Measurements from ENCODE around the gene ACTR2.
A peak's percentile ranks its signal among the peaks of the same experiment; 100 is the strongest.

DNA sequence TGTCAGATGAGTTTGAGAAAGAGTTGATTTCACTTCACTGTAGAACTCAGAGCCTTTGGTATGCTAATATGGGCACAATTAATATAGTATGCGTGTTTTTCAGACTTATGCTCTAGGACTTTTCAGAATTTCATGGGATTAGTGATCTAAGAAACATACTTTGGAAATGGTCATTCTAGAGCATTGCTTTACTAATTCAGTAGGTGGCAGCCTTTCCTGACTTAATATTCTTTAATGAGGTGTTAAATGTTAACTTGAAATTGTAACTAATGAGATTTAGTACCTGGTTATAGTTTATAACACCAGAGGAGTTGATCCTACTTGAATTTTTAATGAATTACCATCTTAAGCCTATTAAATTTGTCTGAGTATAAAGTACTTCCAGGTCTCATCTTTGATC lies 28.4 kb downstream of the ACTR2 start:
- TF ChIP-seq PTBP1 (IDR thresholded peaks at IDR 0.05; ENCODE audit: low read depth, low read length) (no peak), SP2 (IDR thresholded peaks at IDR 0.05; ENCODE audit: extremely low read depth, low read depth, low read length, poor library complexity, severe bottlenecking) (no peak), YY1 (IDR thresholded peaks at IDR 0.05; ENCODE audit: borderline replicate concordance in 1 of 3, control insufficient read depth in 1 of 3, extremely low read depth in 1 of 3, insufficient read depth in 3 of 3, insufficient read length in 1 of 3, insufficient replicate concordance in 2 of 3, low read depth in 1 of 3, low read length in 2 of 3) (no peak), ZNF316 (IDR thresholded peaks at IDR 0.05) (no peak), POLR2A (conservative IDR thresholded peaks at IDR 0.05) (no peak), ZNF583 (CRISPR knock-in tag; IDR thresholded peaks at IDR 0.05) (no peak), TBP (optimal IDR thresholded peaks at IDR 0.05; ENCODE audit: low read depth, low read length) (no peak), FOXJ3 (CRISPR knock-in tag; IDR thresholded peaks at IDR 0.05) (no peak), ZNF707 (CRISPR knock-in tag; conservative IDR thresholded peaks at IDR 0.05) (no peak)
- TF ChIP-seq, protein P1, sequence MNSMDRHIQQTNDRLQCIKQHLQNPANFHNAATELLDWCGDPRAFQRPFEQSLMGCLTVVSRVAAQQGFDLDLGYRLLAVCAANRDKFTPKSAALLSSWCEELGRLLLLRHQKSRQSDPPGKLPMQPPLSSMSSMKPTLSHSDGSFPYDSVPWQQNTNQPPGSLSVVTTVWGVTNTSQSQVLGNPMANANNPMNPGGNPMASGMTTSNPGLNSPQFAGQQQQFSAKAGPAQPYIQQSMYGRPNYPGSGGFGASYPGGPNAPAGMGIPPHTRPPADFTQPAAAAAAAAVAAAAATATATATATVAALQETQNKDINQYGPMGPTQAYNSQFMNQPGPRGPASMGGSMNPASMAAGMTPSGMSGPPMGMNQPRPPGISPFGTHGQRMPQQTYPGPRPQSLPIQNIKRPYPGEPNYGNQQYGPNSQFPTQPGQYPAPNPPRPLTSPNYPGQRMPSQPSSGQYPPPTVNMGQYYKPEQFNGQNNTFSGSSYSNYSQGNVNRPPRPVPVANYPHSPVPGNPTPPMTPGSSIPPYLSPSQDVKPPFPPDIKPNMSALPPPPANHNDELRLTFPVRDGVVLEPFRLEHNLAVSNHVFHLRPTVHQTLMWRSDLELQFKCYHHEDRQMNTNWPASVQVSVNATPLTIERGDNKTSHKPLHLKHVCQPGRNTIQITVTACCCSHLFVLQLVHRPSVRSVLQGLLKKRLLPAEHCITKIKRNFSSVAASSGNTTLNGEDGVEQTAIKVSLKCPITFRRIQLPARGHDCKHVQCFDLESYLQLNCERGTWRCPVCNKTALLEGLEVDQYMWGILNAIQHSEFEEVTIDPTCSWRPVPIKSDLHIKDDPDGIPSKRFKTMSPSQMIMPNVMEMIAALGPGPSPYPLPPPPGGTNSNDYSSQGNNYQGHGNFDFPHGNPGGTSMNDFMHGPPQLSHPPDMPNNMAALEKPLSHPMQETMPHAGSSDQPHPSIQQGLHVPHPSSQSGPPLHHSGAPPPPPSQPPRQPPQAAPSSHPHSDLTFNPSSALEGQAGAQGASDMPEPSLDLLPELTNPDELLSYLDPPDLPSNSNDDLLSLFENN (IDR thresholded peaks at IDR 0.05; ENCODE audit: low read depth in 2 of 2, low read length in 2 of 2): no peak
- TF ChIP-seq, protein P2, sequence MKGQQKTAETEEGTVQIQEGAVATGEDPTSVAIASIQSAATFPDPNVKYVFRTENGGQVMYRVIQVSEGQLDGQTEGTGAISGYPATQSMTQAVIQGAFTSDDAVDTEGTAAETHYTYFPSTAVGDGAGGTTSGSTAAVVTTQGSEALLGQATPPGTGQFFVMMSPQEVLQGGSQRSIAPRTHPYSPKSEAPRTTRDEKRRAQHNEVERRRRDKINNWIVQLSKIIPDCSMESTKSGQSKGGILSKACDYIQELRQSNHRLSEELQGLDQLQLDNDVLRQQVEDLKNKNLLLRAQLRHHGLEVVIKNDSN (CRISPR knock-in tag; IDR thresholded peaks at IDR 0.05): no peak
- TF ChIP-seq, protein P3, sequence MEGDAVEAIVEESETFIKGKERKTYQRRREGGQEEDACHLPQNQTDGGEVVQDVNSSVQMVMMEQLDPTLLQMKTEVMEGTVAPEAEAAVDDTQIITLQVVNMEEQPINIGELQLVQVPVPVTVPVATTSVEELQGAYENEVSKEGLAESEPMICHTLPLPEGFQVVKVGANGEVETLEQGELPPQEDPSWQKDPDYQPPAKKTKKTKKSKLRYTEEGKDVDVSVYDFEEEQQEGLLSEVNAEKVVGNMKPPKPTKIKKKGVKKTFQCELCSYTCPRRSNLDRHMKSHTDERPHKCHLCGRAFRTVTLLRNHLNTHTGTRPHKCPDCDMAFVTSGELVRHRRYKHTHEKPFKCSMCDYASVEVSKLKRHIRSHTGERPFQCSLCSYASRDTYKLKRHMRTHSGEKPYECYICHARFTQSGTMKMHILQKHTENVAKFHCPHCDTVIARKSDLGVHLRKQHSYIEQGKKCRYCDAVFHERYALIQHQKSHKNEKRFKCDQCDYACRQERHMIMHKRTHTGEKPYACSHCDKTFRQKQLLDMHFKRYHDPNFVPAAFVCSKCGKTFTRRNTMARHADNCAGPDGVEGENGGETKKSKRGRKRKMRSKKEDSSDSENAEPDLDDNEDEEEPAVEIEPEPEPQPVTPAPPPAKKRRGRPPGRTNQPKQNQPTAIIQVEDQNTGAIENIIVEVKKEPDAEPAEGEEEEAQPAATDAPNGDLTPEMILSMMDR (IDR thresholded peaks at IDR 0.05 in 2 of 3, conservative IDR thresholded peaks at IDR 0.05 in 1 of 3; ENCODE audit: insufficient read depth in 2 of 3, low read depth in 1 of 3, low read length in 3 of 3): peak in 1 of 3 experiments; percentile 47; a peak in 2 of 6 replicates
- TF ChIP-seq, protein P4, sequence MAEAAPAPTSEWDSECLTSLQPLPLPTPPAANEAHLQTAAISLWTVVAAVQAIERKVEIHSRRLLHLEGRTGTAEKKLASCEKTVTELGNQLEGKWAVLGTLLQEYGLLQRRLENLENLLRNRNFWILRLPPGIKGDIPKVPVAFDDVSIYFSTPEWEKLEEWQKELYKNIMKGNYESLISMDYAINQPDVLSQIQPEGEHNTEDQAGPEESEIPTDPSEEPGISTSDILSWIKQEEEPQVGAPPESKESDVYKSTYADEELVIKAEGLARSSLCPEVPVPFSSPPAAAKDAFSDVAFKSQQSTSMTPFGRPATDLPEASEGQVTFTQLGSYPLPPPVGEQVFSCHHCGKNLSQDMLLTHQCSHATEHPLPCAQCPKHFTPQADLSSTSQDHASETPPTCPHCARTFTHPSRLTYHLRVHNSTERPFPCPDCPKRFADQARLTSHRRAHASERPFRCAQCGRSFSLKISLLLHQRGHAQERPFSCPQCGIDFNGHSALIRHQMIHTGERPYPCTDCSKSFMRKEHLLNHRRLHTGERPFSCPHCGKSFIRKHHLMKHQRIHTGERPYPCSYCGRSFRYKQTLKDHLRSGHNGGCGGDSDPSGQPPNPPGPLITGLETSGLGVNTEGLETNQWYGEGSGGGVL (CRISPR knock-in tag; IDR thresholded peaks at IDR 0.05): no peak

Data from K562 (cell line).